Activated CD8-positive, alpha-beta memory T cell treated with anti-CD3 and anti-CD28 coated beads, Interleukin-2, amount 50 U/mL, for 1 hour (primary cell): ENCODE data around the gene RNU6-8.

Experiments used
- DNase-seq: peaks from one replicate; pipeline ENCODE4 v3.0.0-alpha.2; 2020; ENCODE audit errors: extremely low read depth

RNU6-8 gene

GRCh38 chr14:32205554-32205953 lies 2.5 kb upstream of the RNU6-8 start:
- DNase-seq, result no peak

- no peak for DNase-seq
Observed at GRCh38 chr14:32203928-32204357, 874 bp upstream of the RNU6-8 start.

- DNase-seq, result no peak
Observed at GRCh38 chr14:32202491-32202997, 525 bp downstream of the RNU6-8 start.

GRCh38 chr14:32201816-32202490 lies 1.1 kb downstream of the RNU6-8 start, which contains the start of gene RNU6-7:
RNU6-7 (plus strand) TSS chr14:32202045.
- DNase-seq, result no peak

GRCh38 chr14:32201193-32201815 lies 1.8 kb downstream of the RNU6-8 start:
- no peak for DNase-seq

GRCh38 chr14:32200368-32201192 lies 2.5 kb downstream of the RNU6-8 start:
- DNase-seq, result no peak

- DNase-seq, result no peak
Observed at GRCh38 chr14:32197919-32198318, 5.2 kb downstream of the RNU6-8 start.

- no peak for DNase-seq
Observed at GRCh38 chr14:32195636-32196035, 7.4 kb downstream of the RNU6-8 start.

- DNase-seq, result no peak
Observed at GRCh38 chr14:32193532-32193931, 9.5 kb downstream of the RNU6-8 start.

GRCh38 chr14:32192712-32193373 lies 10.2 kb downstream of the RNU6-8 start:
- DNase-seq, result no peak

- no peak for DNase-seq
Observed at GRCh38 chr14:32190673-32191072, 12.4 kb downstream of the RNU6-8 start.

GRCh38 chr14:32189811-32190210 lies 13.3 kb downstream of the RNU6-8 start:
- no peak for DNase-seq

GRCh38 chr14:32186248-32186647 lies 16.8 kb downstream of the RNU6-8 start:
- no peak for DNase-seq

- DNase-seq, result no peak
Observed at GRCh38 chr14:32185097-32185496, 18.0 kb downstream of the RNU6-8 start.

GRCh38 chr14:32183151-32184058 lies 19.7 kb downstream of the RNU6-8 start:
- no peak for DNase-seq

- no peak for DNase-seq
Observed at GRCh38 chr14:32171469-32171868, 31.6 kb downstream of the RNU6-8 start.

GRCh38 chr14:32169191-32169590 lies 33.9 kb downstream of the RNU6-8 start:
- no peak for DNase-seq

- no peak for DNase-seq
Observed at GRCh38 chr14:32167907-32168306, 35.2 kb downstream of the RNU6-8 start.

GRCh38 chr14:32166924-32167323 lies 36.1 kb downstream of the RNU6-8 start:
- DNase-seq, result no peak

GRCh38 chr14:32166029-32166428 lies 37.0 kb downstream of the RNU6-8 start:
- DNase-seq, result no peak
